ENCODE results near the gene CCP110. TPM values are rescaled to one million over a fixed set of nuclear protein-coding genes. Genes with fewer than 3 reads are reported as not detected.

Gene CCP110
- total and polyA plus RNA-seq, 4 donors: 4.4 to 26.2 (median 12.9) TPM

DNA sequence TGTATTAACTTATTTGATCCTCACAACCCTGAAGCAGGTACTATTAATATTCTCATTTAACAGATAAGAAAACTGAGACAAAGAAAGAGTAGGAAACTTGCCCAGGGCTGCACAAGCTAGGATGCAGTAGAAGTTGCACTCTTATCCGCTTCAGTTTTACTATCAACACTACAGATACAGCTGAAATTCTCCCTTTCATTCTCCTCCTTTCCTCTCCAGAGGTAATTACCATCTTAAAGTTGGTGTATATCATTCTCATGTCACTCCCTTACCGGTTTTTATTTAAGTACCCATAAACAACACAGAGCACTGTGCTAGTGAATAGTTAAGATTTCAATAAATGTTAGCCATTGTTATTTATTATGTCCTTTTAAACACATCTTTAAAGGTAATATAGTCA is 5.4 kb upstream of the CCP110 start:
- Histone ChIP-seq H3K27me3 (ENCODE audit: control insufficient read depth in 1 of 2, insufficient read depth in 2 of 2, low read length in 1 of 2) (no peaks in the 10 kb centered on the region), H3K36me3 (ENCODE audit: control insufficient read depth in 1 of 2, insufficient read depth in 2 of 2, low read length in 1 of 2) (peaks cover 0 to 4% of the 10 kb centered on the region in 2 donors), H3K4me3 (ENCODE audit: low read length in 2 of 2) (no peak overlapping the region), H3K9me3 (ENCODE audit: control insufficient read depth, low read length) (no peaks in the 10 kb centered on the region), H3K27ac (ENCODE audit: low read depth in 1 of 2, low read length in 2 of 2) (no peak overlapping the region), H3K4me1 (ENCODE audit: control insufficient read depth in 1 of 2, insufficient read depth in 2 of 2, low read length in 2 of 2) (peaks cover 0 to 3% of the 10 kb centered on the region in 2 donors)
- DNase-seq: no peak
- WGBS, 2 donors: 74 to 79% methylated on average over 2 of the region's 2 CpGs
- intact Hi-C loops (cut with DNase I): no loop called here
- no peak for ATAC-seq (ENCODE audit: low FRiP score)

- WGBS, 2 donors: 1 to 5% methylated on average over 8 of the region's 8 CpGs
- H3K9me3 ChIP-seq (ENCODE audit: control insufficient read depth, low read length): no peaks in the 10 kb centered on the region
- intact Hi-C loops (cut with DNase I): no loop called here
- H3K27me3 ChIP-seq (ENCODE audit: control insufficient read depth in 1 of 2, insufficient read depth in 2 of 2, low read length in 1 of 2): no peaks in the 10 kb centered on the region
- peaks cover 0 to 3% of the 10 kb centered on the region in 2 donors for H3K4me1 ChIP-seq (ENCODE audit: control insufficient read depth in 1 of 2, insufficient read depth in 2 of 2, low read length in 2 of 2)
- H3K4me3 ChIP-seq (ENCODE audit: low read length in 2 of 2): peak overlapping the region; percentile 72 to 91
- H3K27ac ChIP-seq (ENCODE audit: low read depth in 1 of 2, low read length in 2 of 2): peak overlapping the region in 1 of 2 donors; percentile 21
- DNase-seq: no peak
- ATAC-seq (ENCODE audit: low FRiP score): no peak
- H3K36me3 ChIP-seq (ENCODE audit: control insufficient read depth in 1 of 2, insufficient read depth in 2 of 2, low read length in 1 of 2): peaks cover 0 to 4% of the 10 kb centered on the region in 2 donors
These were observed 2.8 kb upstream of the CCP110 start for GRCh38 chr16:19520861-19521331.

DNA sequence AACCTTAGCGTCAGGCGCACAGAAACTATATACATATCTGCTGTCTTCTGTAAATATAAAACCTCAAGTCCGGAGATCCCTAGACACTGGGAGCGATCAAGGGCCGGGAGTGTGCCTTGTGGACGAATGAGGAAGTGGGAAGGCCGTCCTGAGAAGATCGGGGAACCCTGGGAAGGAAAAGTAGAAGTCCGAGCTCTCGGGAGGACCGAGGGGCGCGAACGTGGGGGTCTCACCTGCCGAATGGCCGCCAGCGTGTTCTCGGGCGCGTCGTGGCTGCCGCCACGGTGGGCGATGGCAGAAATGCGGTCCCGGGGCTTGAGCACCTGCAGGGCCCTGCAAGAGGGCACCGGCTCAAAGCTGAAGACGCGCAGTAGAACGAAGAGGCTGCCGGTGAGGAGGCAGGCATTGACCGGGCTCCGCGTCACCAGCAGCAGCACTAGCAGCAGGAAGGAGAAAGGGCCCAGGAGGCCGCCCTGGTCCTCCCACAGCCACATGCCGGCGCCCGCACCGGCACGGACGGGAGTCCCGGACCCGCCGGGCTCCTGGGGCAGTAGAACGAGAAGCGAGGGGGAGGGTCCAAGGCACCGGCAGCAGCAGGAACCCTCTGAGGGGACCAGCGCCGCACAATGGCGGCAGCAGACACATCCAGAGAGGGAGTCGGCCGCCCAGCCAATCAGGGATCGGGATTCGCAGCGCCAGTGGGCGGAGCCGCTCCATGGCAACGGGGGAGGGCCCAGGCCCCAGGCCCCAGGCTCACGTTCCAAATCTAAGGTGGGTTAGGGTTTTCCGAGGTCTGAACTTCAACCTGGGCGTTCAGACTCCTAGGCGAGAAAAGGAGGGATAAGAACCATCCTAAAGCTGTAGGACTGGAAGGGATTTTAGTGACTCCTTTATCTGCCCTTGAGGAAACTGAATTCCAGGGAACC is 2.0 kb upstream of the CCP110 start, which contains the start of gene GDE1:
GDE1 (minus strand) TSS at position 628 of the 926 bp plus-strand sequence; CDS start at position 494, 134 bp downstream.
- DNase-seq: peak; percentile 96 to 99
- 0% methylated on average over 57 to 62 of the region's 62 CpGs for WGBS, 2 donors
- intact Hi-C loops (cut with DNase I): no loop called here
- peak; percentile 95 for ATAC-seq (ENCODE audit: low FRiP score)
- Histone ChIP-seq H3K27ac (ENCODE audit: low read depth in 1 of 2, low read length in 2 of 2) (peak within 1 kb of the TSS; percentile 31 to 74), H3K27me3 (ENCODE audit: control insufficient read depth in 1 of 2, insufficient read depth in 2 of 2, low read length in 1 of 2) (no peaks in the 10 kb centered on the region), H3K4me3 (ENCODE audit: low read length in 2 of 2) (peak within 1 kb of the TSS; percentile 72 to 91), H3K36me3 (ENCODE audit: control insufficient read depth in 1 of 2, insufficient read depth in 2 of 2, low read length in 1 of 2) (peaks cover 0 to 2% of the 10 kb centered on the region in 2 donors), H3K4me1 (ENCODE audit: control insufficient read depth in 1 of 2, insufficient read depth in 2 of 2, low read length in 2 of 2) (peaks cover 0 to 3% of the 10 kb centered on the region in 2 donors), H3K9me3 (ENCODE audit: control insufficient read depth, low read length) (no peaks in the 10 kb centered on the region)

GRCh38 chr16:19522397-19522732 is 1.4 kb upstream of the CCP110 start:
- H3K4me1 ChIP-seq (ENCODE audit: control insufficient read depth in 1 of 2, insufficient read depth in 2 of 2, low read length in 2 of 2): peaks cover 0 to 3% of the 10 kb centered on the region in 2 donors
- H3K9me3 ChIP-seq (ENCODE audit: control insufficient read depth, low read length): no peaks in the 10 kb centered on the region
- DNase-seq: no peak
- no peaks in the 10 kb centered on the region for H3K27me3 ChIP-seq (ENCODE audit: control insufficient read depth in 1 of 2, insufficient read depth in 2 of 2, low read length in 1 of 2)
- H3K27ac ChIP-seq (ENCODE audit: low read depth in 1 of 2, low read length in 2 of 2): peak overlapping the region in 1 of 2 donors; percentile 71
- no peak overlapping the region for H3K4me3 ChIP-seq (ENCODE audit: low read length in 2 of 2)
- ATAC-seq (ENCODE audit: low FRiP score): no peak
- intact Hi-C loops (cut with DNase I): no loop called here
- H3K36me3 ChIP-seq (ENCODE audit: control insufficient read depth in 1 of 2, insufficient read depth in 2 of 2, low read length in 1 of 2): no peaks in the 10 kb centered on the region
- WGBS, 2 donors: 28 to 36% methylated on average over 5 of the region's 5 CpGs

DNA sequence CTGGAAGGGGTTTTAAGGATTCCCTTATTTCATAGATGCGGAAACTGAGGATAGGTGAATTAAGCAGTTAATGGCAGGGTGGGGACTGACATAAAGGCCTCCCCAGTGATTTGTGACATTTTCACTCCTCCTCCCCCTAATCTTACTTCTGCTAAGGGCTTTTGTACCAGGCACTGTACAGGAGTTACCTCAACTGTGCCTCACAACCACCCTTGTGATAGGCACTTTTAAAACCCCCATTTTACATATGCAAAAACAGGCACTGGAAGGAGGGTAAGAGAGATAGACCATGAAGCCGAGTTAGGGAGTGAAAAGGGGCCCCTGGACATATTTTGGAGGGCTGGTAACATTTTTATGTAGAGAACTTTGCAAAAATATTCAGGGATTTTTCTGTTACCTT is 982 bp upstream of the CCP110 start:
- Histone ChIP-seq H3K9me3 (ENCODE audit: control insufficient read depth, low read length) (no peaks in the 10 kb centered on the region), H3K36me3 (ENCODE audit: control insufficient read depth in 1 of 2, insufficient read depth in 2 of 2, low read length in 1 of 2) (no peaks in the 10 kb centered on the region), H3K4me3 (ENCODE audit: low read length in 2 of 2) (no peak overlapping the region), H3K27me3 (ENCODE audit: control insufficient read depth in 1 of 2, insufficient read depth in 2 of 2, low read length in 1 of 2) (no peaks in the 10 kb centered on the region), H3K4me1 (ENCODE audit: control insufficient read depth in 1 of 2, insufficient read depth in 2 of 2, low read length in 2 of 2) (peaks cover 0 to 3% of the 10 kb centered on the region in 2 donors), H3K27ac (ENCODE audit: low read depth in 1 of 2, low read length in 2 of 2) (no peak overlapping the region)
- DNase-seq (no peak), ATAC-seq (ENCODE audit: low FRiP score) (no peak)
- WGBS, 2 donors: 88 to 94% methylated on average over 2 of the region's 2 CpGs
- intact Hi-C loops (cut with DNase I): no loop called here

GRCh38 chr16:19523184-19523558 is 571 bp upstream of the CCP110 start:
- Histone ChIP-seq H3K27me3 (ENCODE audit: control insufficient read depth in 1 of 2, insufficient read depth in 2 of 2, low read length in 1 of 2) (no peaks in the 10 kb centered on the region), H3K36me3 (ENCODE audit: control insufficient read depth in 1 of 2, insufficient read depth in 2 of 2, low read length in 1 of 2) (no peaks in the 10 kb centered on the region), H3K4me1 (ENCODE audit: control insufficient read depth in 1 of 2, insufficient read depth in 2 of 2, low read length in 2 of 2) (peaks cover 0 to 3% of the 10 kb centered on the region in 2 donors), H3K27ac (ENCODE audit: low read depth in 1 of 2, low read length in 2 of 2) (no peak overlapping the region), H3K9me3 (ENCODE audit: control insufficient read depth, low read length) (no peaks in the 10 kb centered on the region), H3K4me3 (ENCODE audit: low read length in 2 of 2) (no peak overlapping the region)
- DNase-seq (no peak), ATAC-seq (ENCODE audit: low FRiP score) (no peak)
- intact Hi-C loops (cut with DNase I): no loop called here
- WGBS, 2 donors: 75 to 78% methylated on average over 18 of the region's 18 CpGs

DNA sequence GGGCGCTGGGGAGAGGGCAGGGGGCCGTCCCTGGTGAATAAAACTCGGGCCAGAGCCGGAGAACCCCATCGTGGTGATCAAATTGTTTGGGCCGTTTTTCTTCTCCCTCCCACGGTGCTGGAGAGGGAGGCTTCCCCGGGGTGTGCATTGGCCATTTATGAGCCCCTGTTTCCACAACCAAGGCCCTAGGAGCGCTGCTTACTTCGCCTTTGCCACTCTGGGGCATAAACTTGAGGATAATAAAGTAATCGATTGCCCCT is 544 bp downstream of the CCP110 start:
- peaks cover 0 to 3% of the 10 kb centered on the region in 2 donors for H3K4me1 ChIP-seq (ENCODE audit: control insufficient read depth in 1 of 2, insufficient read depth in 2 of 2, low read length in 2 of 2)
- intact Hi-C loops (cut with DNase I): no loop called here
- H3K27ac ChIP-seq (ENCODE audit: low read depth in 1 of 2, low read length in 2 of 2): no peak overlapping the region
- H3K27me3 ChIP-seq (ENCODE audit: control insufficient read depth in 1 of 2, insufficient read depth in 2 of 2, low read length in 1 of 2): no peaks in the 10 kb centered on the region
- no peaks in the 10 kb centered on the region for H3K9me3 ChIP-seq (ENCODE audit: control insufficient read depth, low read length)
- ATAC-seq (ENCODE audit: low FRiP score): peak; percentile 1
- 0 to 1% methylated on average over 10 to 11 of the region's 11 CpGs for WGBS, 2 donors
- H3K4me3 ChIP-seq (ENCODE audit: low read length in 2 of 2): peak overlapping the region; percentile 30 to 87
- no peak for DNase-seq
- H3K36me3 ChIP-seq (ENCODE audit: control insufficient read depth in 1 of 2, insufficient read depth in 2 of 2, low read length in 1 of 2): peaks cover 0 to 4% of the 10 kb centered on the region in 2 donors

DNA sequence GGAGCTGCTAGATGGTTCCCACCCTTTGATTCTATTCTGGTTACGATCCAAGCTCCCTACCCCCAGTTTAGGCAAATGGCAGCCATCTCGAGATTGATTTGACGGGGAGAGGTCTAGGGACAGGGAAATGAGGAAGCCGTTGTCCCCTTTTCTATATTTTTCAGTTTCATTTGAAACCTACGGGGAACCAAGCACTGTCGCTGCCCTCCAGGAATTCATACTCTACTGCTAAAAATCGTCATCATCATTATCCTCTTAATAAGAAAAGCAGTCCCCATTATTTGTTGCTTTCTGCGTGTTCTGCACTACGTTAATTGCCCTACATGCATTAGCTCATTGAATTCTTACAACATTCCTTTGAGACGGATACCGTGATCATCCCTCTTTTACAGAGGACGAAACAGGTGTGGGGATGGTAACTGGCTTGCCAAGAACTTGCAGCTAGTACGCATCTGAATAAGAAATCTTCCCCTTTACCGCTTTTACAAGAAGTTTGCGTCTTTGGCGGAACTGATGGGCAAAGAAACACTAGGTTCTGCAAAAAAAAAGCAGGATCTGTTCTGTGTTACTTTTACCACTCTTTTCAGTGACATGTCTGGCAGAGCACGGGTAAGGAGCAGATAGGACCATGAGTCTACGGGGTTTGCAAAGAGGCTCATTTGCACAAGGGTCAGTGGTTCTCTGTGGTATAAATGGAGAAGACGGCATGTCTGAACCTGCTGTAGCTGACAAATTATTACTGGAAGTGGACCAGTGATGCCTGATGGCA is 1.1 kb downstream of the CCP110 start:
- Histone ChIP-seq H3K27ac (ENCODE audit: low read depth in 1 of 2, low read length in 2 of 2) (no peak overlapping the region), H3K4me3 (ENCODE audit: low read length in 2 of 2) (peak overlapping the region; percentile 30 to 87), H3K27me3 (ENCODE audit: control insufficient read depth in 1 of 2, insufficient read depth in 2 of 2, low read length in 1 of 2) (no peaks in the 10 kb centered on the region), H3K36me3 (ENCODE audit: control insufficient read depth in 1 of 2, insufficient read depth in 2 of 2, low read length in 1 of 2) (peaks cover 0 to 4% of the 10 kb centered on the region in 2 donors), H3K9me3 (ENCODE audit: control insufficient read depth, low read length) (no peaks in the 10 kb centered on the region), H3K4me1 (ENCODE audit: control insufficient read depth in 1 of 2, insufficient read depth in 2 of 2, low read length in 2 of 2) (peaks cover 0 to 3% of the 10 kb centered on the region in 2 donors)
- WGBS, 2 donors: 1 to 2% methylated on average over 19 of the region's 19 CpGs
- intact Hi-C loops (cut with DNase I): no loop called here
- no peak for DNase-seq
- ATAC-seq (ENCODE audit: low FRiP score): no peak

Measured in aorta (tissue), 5 donors.